HG02885 (cell line): Measurements from ENCODE around the gene ABCA13.
A peak's percentile ranks its signal among the peaks of the same experiment; 100 is the strongest.

ENCODE experiments used
- ATAC-seq: cut with Tn5 transposase; IDR thresholded peaks from one replicate; pipeline ENCODE4 v1.9.1; 2021; ENCODE audit warnings: mild to moderate bottlenecking; ENCODE audit not compliant: unreplicated experiment, poor library complexity

Gene ABCA13

DNA sequence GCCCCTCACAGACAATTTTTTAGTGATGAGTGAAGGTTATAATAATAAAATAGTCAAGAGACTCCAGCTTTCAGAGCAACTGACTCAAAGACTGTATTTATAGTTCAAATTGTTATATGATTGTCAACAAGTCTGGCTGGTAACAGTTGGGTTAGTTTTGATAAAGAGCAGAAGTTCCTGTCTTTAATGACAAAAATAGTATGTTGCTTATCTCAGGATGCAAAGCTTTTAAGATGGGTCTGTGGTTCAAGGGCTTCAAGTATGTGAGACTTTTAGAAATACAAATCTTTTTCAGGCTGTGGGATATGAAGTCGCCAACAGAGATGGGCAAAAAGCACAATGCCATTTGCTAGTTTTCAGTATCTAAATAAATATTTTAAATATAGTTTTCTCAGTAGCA, 118.4 kb downstream of the ABCA13 start:
- ATAC-seq = no peak

DNA sequence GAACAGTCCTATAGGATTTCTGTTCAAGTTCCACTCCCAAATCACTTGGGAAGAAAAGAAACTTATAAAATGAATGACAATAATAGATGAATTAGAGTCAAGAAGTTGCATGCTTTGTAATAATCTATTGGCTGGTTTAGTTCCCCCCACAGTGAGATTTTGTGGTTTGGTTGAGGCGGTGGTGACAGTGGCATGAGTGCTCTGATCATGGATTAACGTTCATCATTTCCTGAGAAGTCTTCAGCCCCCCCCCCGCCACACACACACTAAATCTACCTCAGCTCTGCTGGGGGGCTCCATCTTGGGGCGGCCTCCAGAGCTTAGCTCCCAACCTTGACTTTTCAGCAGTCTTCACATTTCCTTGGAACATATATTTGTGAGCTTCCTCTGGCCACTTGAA, 121.7 kb downstream of the ABCA13 start:
- no peak for ATAC-seq

DNA sequence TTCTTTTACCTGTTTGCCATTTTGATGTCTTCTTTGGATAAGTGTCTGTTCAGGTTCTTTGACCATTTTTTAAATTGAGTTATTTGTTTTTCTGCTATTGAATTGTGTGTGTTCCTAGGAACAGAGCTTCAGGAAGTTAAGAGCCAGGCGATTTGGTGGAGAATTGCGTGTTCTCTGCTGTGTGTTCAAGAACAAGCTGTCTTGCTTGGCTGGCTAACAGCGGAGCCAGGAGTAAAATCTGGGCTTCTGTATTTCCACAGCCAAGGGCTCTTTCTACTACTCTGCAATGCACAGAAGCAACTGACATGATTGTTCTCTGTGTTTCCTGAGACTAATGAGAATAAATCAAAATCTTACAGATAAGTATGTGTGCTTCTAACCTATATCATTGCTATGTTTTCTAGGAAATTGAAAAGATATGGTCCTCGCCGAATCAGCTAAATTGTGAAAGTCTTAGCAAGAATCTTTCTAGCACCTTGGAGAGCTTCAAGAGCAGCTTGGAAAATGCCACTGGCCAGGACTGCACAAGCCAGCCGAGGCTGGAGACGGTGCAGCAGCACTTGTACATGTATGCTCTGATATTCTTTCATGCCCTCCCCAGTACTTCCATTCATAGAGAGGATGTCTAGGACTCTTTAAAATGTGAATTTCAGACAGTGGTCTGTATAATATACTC, 124.2 kb downstream of the ABCA13 start:
- no peak for ATAC-seq

DNA sequence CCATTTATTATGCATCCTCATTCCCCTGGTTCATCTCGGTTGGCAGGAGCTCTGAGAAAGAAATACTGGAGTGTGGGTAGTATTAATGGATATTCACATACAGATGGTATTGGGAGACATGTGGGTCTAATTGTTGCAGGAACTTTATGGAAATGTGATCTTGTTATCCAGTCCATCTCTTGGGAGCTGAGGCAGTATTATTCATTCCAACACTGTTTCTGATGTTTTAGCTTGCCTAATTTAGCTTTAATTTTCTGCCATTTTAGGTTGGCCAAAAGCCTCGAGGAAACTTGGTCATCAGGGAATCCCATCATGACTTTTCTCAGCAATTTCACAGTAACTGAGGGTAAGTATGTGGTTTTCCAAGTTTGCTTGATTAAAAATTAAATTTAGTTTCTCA, 125.7 kb downstream of the ABCA13 start:
- ATAC-seq = no peak

DNA sequence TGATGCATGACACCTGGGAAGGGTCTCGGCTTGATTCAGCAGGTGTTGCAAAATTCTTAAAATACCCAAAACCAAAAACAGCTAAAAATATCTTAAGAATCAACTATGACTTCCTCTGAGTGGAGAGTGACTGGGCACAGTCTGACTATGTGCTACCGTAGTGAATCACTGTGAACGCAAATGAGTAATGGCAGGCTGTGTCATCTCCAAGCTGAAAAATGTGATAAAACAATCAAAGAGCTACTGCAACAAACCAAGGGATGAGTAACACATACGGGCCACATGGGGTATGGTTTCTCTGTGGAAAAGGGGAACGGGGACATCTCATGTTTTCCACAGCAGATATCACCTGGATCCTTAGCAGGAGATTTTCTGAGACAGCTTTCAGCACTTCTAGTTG, 127.5 kb downstream of the ABCA13 start:
- peak; percentile 81 for ATAC-seq

DNA sequence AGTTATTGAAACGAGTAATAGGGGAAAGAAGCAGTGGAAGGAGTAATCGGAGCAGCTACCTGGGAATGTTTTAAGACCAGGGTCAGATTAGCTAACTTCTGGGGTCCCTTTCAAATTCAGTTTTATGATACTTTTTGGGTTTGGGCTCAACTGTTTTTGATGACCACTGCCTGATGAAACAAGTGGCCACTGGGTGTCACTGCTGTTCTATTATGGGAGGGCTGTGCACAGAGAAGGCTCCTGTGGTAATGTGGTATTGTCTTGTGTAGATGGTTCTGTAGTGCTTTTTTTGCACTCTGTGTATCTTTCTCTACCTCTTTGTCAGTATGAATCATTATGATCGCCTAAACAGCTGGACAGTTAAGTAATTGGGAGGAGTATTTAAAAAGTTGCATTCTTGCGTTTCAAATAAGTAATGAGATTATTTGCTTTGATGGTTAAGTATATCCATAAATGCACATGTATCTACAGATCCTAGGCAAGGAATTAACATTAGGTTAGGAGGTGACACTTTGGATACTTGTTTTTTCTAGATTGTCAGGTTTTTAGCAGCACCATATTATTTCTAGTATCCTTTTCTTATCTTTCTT, 128.4 kb downstream of the ABCA13 start:
- ATAC-seq = peak; percentile 86

- no peak for ATAC-seq
Measured at GRCh38 chr7:48300301-48300700, 129.0 kb downstream of the ABCA13 start.

- no peak for ATAC-seq
Measured at GRCh38 chr7:48301201-48301600, 129.9 kb downstream of the ABCA13 start.

GRCh38 chr7:48304641-48305040, 133.4 kb downstream of the ABCA13 start:
- no peak for ATAC-seq

GRCh38 chr7:48305661-48306060, 134.4 kb downstream of the ABCA13 start:
- ATAC-seq = no peak

- ATAC-seq = no peak
Measured at GRCh38 chr7:48307041-48307714, 135.9 kb downstream of the ABCA13 start.

- ATAC-seq = no peak
Measured at GRCh38 chr7:48309720-48310119, 138.5 kb downstream of the ABCA13 start.

- no peak for ATAC-seq
Measured at GRCh38 chr7:48311464-48312100, 140.3 kb downstream of the ABCA13 start.

GRCh38 chr7:48312151-48312550, 140.9 kb downstream of the ABCA13 start:
- no peak for ATAC-seq

GRCh38 chr7:48316768-48317167, 145.5 kb downstream of the ABCA13 start:
- no peak for ATAC-seq

DNA sequence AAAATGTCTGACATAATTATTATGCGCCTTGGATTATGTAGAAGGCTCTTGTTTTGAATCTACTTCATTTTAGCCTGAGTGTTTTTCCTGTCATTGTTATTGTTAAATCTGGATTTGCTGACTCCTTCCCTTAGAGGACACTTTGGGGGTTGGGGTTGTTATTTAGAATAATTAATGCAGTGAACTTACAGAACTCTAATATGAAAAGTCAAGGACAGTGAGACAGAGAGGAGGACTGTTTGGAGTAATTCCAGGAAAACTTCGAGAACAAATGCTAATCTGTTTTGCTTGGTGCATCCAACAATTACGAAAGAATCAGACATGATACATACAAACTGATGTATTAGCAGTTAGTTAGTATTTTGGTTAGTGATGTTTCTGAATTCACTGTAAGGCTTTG, 146.1 kb downstream of the ABCA13 start:
- no peak for ATAC-seq

DNA sequence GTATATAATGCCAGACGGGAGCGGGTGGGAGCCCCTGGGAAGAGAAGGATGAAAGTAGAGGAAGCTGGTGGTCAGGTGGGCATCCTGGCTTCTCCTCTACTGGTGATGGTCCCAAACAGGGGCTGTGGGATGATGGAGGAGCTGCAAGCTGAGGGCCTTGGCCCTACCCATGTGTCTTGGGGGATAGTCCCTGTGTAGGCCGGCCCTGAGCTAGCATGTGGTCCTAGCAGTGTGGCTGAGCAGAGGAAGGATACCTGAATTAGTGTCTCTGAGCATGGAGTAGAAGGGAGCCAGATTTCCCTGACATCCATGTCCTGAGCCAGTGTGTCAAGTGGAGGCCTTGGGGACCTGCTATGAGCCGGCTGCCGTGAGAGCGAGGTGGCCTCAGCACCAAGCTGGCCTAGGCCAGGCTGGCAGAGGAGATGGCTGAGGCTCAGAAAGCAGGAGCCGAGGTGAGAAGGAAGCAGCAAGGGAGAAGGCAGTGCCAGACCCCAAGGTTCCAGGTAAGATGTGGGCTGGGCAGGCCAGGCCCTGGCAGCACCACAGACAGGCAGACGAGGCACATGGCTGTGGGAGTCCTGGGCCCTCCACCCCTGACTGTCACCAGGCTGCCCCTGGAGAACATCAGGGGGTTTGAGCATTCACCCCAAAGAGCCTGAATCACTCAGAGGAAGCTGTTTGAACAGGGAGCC, 150.2 kb downstream of the ABCA13 start:
- ATAC-seq = no peak

DNA sequence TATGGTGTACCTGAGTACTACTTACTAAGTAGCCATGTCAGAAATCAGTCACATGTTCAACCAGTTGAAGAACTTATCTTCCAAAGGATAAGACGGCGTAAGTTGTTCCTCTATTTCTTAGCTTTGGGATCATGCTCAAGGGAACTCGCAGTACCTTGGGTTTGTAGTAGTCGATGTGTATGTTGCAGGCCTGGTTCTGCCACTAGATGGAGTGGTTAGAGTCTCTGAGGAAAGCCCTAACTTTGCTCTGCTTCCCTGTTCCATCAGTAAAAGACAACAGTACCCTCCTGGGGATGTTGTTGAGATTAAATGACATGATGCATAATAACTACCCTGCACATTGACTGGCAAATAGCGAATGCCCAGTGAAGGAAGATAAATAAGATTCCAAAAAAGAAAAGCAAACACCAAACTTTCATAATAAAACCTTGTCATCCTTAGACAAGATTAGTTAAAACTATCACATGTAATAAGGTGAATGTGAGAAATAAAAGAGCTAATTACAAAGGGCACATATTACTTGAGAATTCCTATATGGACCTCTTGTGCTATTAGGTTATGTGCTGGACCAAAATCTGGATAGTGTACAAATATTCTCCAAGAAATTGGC, 165.9 kb downstream of the ABCA13 start:
- ATAC-seq = peak; percentile 47

DNA sequence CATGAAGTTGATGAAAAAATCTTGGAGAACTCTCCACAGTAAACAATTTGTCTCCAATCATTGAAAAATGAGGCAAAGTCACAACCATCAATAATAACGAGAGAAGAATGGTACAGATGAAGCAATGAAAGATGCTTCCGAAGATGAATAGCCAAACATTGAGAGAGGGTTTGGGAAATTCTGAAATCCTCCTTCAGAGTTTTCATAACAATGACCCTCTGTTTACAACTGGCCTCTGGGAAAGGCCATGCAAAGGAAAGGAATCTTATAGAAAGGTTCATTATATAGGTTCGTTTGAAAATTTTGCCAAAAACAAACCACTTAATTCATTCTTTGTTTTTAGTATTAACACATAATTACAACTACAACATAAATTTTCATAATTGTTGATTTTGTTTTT, 166.5 kb downstream of the ABCA13 start:
- no peak for ATAC-seq

- no peak for ATAC-seq
Measured at GRCh38 chr7:48347230-48347825, 176.1 kb downstream of the ABCA13 start.
